ENCODE measurements around the gene KIF26A.
A peak's percentile ranks its signal among the peaks of the same experiment; 100 is the strongest.

Gene KIF26A

DNA sequence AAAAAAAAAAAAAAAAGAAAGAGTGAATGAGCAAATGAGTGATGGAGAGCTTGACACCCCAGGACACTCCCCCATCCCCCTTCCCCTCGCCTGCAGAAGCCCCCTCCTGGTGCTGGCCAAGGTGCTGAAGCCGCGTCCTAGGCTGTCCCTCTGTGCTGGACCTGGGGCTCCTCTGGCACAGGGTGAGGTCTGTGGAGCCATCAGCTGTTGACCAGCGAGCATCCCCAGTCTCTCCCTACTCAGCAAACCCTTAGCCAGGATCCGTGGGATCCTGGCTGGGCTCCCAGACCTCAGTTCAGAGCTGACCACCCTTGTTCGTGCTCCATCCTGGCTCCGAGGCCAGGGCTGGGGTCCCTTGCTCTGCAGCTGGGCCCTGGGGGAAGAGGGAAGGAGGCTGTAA is 5.4 kb upstream of the KIF26A start:
- DNase-seq = peak; percentile 32

DNA sequence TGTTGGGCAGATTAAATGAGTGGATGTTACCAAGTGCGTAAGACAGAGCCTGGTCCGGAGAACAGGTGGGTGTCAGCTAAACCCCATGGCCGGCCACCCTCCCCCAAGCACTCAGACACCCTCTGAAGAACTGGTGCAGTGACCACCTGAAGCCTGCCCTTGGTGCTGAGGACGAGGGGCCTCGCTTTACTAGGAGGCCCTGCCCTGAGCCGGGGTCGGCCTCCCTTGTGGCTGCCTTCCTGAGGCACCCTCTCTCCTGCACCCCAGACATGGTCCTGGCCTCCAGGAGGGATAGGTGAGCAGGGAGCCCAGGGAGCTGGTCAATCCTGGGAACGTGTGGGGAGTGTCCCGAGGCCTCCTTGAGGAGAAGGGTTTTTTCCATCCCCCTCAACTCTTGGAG is 4.9 kb upstream of the KIF26A start:
- peak; percentile 24 for DNase-seq

DNA sequence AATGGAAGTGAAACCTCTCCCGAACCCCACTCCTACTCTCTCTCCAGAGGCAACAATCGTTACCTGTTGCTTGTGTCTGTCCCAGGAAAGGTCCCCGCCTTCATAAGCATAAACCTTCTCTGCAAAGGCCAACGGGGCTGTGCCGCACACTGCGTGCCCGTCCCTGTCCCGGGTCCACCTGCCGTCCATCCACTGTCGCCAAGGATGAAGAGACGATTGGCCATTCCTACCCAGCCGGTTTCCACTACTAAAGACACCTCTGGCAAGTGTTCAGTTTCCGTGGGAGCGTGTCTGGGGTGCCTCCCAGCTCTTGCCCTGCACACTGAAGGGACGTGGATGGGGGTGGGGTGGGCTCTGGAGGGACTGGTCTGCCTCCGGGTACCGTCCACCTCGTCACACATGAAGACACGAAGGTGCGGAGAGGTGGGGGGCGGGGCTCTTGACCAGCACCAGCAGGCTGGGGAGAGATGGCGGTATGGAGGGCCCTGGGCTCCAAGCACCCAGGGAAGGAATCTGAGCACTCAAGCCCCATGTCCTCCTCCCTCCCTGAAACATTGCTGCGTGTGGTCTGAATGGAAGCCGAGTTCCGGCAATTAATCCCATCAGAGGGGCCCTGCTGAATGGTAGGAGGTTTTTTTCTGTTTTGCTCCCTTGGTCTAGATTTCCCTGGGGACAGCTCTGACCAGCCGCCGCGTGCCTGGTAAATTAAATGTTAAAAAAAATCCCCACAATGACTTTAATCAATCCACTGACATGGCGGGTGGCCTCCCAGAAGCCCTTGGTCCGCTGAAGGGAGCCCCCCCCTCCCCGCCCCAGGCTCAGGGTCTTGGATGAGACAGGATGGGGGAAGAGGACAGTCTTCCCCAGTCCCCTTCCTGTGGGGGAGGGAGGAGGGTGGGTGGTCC is 4.1 kb upstream of the KIF26A start:
- DNase-seq = peak; percentile 33

DNA sequence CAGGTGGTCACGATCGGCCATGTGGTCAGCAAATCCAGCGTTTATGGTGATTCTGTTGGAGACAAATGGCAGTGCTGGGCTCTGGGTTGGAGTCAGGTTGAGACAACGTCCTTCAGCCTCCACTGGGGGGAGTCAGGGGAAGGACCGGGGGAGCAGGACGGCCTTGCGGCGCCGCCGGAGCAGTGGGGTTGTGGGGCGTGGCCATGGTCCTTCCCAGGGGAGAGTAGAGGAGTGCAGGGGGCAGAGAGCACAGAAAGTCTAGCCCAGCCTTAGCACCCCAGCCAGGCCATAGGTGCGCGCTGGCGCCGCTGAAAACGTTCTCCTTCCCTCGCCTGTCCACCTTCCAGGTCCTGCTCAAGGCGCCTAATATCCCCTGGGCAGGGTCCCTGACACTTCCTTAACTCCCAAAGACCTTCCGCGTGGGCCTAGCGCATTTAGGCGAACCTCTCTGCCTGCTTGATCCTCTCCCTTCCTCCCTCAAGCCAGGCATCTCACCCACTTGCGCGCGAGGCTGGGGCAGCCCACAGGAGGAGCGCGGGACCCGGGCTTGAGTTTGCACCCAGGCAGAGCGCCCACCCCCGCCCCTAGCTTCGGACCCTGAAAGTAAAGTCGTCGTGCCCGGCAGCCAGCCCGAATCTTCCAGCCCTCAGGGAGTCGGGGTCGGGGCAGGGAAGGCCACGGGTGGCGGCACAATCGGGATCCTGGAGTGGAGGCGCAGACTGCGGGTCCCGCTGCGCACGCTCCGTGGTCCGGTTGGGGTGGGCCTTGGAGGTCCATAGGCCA is 3.1 kb upstream of the KIF26A start:
- peak; percentile 42 for DNase-seq

DNA sequence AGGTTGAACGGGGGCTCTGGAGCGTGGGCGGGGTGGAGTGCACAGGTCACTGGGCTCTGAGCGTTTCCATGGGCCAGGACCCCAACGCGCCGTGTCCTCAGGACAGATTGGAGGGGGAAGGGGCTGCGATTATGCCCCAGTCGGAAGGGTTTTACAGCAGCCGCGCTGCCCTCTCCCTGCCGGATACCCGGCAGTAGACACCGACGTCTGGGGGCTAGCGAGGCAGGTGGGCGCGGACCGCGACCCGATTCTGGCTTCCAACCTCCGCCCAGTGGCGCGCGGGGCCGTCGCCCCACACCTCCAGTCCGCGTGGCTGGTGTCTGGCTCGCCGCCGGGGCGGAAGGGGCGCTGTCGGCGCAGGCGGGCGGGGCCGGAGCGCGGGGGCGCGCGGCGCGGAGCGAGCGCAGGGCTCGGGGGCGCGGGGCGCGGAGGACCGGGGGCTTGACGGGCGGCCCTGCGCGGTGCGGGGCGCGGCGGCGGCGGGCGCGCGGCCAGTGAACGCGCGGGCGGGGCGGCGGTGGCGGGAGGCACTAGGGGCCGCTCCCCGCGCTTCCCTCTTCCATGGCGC is 2.4 kb upstream of the KIF26A start:
- DNase-seq = peak; percentile 44

DNA sequence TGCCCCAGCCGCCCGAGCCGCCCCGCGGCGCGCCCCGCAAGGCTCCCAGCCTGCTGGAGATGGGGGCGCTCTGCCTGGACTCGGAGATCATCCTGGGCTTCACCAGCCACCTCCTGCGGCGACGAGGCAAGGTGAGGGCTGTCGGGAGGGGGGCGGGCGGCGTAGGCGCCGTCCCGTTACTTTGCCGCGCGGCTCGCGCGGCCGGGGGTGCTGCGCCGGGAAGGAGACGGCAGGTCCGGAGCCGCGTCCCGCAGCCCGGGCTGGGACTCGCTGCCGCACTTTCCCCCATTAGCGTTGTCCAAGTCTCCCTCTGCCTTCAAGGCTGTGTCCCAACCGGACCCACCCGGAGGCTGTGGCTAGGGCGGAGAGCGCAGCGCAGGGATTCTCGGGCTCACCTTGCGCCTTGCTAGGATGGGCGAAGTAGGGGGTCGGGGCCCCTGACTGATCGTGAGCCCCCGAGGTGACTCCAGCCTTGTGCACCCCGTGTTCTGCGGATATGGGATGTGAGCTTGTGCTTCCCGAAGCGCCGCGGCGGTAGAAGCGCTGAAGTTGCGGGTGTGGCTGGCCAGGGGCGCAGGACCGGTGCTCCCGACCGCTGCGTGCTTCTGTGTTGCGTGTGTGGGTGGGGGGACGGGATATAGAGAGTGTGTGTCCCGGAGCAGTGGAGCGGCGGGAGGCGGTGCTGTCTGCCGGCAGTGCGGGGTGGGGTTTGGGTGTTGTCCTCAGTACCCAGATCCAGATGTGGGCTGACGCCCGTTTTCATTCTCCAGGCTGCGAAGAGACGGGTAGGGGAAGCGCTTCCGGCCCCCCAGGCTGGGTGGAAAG is 1.7 kb upstream of the KIF26A start:
- peak; percentile 51 for DNase-seq

DNA sequence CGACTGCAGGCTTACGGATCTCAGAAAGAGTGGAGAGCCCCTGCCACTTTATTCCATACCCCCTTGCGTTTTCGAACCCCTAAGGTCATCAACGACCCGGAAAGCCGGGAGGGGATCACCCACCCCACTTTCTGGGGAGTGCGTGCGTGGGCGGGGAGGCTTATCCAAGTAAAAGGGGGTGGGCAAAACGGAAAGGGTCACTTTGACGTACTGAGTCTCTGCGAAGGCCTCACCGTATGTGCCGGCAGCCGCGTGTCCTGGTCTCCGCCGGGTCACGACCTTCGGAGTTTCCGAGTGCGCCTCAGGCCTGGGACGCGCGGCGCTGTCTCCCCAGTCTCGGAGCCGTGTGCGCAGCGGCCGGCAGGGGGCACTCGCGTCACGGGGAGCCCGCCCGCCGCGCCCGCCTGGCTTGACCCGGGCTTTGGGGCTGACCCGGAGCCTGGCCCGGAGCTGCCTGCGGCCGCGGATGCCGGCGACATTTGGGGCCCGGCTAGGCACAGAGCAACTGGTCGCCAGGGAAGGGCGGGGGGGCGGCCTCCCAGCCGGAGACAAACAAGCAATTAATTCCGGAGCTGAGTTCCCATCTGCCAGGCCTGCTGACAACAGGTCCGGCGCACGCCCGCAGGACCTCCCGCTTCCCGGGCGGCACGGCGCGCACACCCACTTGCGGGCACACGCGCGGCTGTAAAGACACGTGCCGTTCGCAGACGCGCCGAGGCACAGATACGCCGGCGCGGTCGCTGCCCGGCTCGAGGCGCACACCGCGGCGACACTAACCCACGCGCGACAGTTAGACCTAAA is 890 bp upstream of the KIF26A start:
- DNase-seq = peak; percentile 85

DNA sequence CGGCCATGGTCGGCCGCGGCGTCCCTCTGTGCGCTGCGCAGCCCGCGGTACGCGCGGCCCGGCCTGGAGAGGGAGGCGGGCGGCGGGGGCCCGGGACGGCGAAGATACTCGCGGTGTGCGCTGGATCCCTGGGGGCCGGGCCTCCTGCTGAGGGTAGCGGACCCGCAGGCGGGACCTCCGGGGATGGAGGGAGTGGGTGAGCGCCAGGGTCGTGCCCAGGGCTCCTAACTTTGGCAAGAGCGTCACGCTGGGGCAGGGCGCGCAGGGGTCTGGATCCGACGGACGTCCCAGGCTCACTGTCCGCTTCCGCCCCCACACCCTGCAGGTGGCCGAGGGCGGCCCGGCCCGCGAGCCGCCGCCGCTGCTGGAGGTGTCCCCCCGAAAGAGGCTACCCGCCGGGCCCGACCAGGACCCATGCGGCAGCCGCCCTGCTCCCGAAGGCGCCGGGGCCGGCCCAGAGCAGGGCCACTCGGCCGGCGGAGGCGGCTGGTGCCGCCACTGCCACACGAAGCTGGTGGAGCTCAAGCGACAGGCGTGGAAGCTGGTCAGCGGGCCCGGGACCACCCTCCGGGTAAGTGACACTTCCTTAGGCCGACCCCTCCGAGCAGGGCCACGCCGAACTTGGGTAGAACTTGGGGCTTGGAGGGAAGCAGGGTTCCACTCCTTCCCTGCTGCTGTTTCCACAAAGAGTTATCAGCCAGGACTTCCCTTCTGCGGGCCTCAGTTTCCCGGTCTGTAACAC is 502 bp downstream of the KIF26A start:
- peak; percentile 52 for DNase-seq

DNA sequence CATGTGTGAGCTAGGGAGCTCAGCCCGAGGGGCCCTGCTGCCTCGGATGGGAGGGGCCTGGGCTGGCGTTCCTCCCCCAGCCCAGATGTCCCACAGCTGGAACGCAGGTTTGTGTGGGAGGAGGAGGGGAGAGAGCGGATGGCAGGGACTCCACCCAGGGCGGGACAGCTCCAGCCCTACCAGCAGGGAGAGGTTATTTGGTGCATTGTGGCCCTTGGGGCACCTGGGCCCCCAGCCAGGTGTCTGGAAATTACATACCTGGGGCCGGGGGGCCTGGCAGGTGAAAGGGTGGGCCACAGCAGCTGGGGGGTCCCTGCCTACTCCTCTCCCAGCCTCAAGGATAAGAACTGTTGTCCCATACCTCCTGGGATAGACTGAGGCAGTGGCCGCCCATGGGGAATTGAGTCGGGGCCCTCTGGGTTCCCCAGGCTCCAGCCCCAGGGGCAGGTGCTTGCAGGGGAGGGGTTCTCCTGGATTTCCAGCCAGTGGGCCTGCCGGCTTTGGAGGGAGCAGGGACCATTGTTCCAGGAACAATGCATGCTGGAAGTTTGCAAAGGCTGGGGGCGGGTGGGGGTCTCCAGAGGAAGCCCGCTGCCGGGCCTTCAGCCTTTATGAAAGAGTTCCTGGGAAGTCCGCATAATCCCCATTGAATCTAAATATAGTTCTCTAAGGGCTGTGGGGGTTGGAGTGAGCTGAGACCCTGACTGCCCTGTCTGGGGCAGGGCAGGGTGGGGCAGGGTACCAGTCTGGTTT is 1.2 kb downstream of the KIF26A start:
- DNase-seq = no peak

DNA sequence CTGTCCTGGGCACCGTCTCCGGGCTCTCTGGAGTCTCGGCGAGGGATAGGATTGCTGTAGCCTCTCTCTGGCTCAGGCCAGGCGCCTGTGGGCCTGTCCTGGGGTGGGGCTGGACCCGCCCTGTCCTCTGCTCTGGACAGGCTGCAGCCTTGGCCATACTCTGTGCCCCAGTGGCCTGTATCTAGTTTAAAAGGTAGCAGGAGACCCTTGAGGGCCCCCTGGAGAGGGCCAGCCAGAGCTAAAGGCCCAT is 1.8 kb downstream of the KIF26A start:
- DNase-seq = peak; percentile 37

DNA sequence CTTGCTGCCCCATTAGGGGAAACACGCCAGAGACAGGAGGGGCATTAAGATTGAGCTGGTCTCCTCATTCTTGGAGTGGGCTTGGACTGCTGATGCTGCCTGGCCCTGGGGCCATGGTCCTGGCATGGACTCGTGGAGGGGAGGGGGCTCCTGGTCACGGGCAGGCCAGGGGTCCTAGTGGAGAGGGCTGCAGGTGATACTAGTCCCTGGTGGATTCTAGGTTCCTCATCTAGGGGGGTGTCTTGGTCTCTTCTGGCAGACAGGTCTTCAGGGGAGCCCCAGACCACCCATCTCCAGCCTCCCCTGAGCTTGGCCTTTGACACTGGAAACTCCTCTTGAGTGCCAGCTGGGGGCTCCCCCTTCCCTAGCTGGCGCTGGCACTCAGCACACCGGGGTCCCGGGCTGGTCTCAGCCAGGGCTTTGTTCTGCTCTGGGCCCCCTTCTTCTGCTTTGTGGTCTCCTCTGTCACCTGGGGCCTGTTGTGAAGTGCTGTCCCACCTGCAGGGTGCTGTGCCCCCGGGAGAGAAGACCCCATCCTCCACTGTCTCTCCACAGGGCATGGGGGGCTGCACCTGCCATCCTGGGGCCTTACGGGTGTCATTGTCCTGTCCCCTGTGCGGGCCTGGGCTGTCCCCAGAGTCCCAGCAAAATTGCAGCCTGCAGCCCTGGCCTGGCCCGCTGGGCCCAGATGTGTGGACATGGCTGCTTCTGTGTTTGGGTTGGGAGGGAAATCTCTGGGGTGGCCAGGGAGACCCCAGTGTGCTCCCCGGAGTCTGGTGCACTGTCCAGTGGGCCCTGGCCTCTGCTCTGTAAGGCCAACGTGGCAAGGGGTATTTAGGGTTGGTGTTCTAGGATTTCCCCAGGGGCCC is 2.3 kb downstream of the KIF26A start:
- peak; percentile 36 for DNase-seq

DNA sequence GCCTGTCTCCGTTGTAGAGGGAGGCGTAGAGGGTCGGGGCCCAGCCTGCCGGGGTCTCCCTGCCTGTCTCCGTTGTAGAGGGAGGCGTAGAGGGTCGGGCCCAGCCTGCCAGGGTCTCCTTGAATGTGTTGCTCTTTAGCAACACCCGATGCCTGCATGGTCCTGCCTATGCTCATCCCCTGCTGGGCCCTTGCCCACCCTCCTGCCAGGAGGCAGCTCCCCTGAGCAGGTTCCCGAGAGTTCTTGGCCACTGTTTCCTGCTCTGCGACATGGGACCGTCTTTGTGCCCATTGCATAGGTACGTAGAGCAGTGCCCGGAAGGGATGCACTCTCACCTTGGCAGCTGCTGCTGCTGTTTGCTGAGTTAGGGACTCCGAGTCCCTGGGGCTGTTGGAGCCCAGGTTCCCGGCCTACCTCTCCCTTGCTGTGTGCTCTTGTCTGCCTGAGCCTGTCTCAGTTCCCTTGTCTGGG is 3.3 kb downstream of the KIF26A start:
- no peak for DNase-seq

DNA sequence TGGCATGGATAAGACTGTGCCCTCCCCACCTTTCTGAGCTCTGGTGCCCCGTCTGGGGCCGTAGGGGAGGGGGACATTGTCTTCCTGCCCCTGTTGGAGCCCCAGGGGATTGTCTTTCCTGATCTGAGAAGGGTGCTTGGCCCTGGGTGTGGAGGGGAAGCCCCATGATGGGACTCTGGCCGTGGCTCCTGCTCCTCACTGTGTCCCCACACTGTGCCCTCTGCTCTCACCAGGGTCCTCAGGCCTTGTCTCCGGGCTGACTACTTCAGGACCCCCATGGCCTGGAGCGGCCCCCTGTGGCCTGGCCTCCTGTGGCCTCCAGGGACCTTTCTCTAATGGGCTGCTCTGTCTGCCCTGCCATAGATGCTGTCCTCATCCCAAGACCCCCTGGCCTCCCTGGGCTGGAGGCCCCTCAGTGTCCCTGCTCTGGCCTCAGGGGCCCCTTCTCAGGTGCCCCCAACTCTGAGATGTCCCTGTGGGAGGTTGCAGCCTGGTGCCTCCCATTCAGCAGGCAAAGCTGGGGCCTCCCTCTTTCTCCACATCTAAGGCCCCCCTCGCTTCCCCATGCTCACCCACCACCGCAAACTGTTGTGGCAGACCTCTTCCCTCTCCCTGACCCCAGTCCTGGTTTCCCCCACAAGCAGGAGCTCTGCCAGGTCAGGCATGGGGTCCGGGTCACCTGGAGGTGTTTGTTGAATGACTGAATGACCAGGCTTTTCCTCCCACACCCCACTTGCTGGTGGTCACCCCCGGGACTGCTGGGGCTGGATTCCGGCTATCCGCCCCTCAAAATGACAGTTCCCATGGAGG is 4.0 kb downstream of the KIF26A start:
- no peak for DNase-seq

DNA sequence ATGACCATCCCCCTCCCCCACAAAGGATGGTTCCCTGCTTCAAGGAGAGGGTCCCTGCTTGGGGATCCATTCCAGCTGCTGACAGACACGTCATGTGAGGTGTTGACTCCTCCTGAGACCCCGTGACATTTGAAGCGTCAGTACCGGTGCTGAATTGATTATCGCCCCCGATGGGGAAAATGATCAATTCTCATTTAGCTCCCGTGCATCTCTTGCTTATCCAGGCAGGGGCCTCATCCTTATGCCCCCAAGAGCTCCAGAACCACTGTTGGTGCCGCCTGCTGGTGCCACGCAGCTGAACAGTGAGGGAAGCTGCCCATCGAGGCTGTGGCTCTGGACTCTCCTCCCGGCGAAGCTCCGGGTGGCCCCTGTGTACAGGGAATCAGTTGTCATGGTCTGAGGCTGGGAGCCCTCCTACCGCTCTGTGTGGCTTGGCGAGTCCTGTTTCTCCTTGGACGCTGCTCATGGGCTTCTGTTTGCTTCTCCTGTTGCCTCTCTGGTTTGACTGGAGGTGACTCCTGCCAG is 4.6 kb downstream of the KIF26A start:
- DNase-seq = no peak

DNA sequence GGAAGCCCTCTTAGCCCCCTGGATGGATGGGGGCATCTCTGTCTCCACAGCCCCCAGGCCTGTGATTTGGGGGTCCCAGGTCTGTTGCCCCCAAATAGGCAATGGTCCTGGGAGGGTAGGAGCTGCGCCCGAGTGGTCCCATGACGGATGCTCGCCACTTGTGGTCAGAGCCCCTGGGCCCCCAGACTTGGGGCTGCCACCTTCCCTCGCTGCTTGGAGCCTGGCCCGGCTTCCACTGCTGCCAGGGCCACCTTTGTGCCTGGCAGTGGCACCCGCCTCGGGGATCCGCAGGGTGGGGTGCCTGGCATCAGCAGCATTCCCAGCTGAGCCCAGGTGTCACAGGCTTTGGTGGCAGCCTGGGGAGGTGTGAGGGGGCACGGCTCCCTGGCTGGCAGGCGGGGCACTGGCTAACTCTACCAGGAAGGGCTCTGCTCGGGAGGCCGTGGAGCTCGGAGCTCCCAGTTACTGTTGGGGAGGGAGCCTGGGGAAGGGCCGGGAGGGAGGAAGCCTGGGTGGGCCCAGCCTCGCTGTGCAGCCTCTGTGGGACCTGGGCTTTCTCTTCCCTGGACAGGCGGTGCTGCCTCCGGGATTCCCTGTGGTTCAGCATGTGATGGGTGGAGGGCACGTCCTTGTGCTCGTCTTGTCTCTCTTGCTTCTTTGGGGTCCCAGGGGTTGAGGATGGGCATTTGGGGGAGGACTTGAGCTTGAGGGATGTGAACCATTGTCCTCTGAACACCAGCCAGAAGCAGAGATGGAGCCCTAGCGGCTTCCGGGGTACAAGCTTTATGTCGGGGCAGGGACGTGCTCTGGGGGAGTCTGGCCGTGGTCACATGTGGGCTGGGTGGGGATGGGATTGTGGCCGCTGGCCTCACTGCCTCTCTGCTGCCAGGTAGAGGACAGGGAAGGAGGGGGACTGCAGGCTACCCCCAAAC is 5.4 kb downstream of the KIF26A start:
- no peak for DNase-seq

DNA sequence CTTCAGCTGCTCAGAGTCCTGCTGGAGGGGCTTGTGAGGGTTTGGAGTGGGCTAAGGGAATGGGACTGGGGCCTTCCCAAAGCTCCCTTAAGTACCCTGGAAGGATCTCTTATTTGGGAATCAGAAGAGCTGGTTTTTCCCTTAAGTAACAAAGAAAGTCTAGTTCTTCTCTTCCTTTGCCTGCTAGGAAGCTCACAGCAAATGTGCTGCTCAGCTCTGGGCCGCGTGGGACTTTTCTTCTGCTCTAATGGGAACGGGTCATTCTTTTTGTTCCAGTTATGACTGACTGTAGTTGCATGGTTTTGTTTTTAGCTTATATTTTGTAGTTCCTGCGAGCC is 6.0 kb downstream of the KIF26A start:
- no peak for DNase-seq
